ENCODE data around the gene DUOX1. TPM values are rescaled to one million over a fixed set of nuclear protein-coding genes. Genes with fewer than 3 reads are reported as not detected.

Gene DUOX1
- total and polyA plus RNA-seq, 9 of the 15 experiments (the other 6 are each of a cell fraction or from before 2014, with no cell fraction given), result 0.01 to 0.22 (median 0.01) TPM; not detected in 6

- Histone ChIP-seq H3K36me3 (ENCODE audit: control insufficient read depth, insufficient read depth, low read length) (no peaks in the 10 kb centered on the region), H3K9me1 (ENCODE audit: control insufficient read depth, insufficient read depth, low read length) (no peaks in the 10 kb centered on the region), H3K79me2 (ENCODE audit: control insufficient read depth, insufficient read depth, low read length) (no peaks in the 10 kb centered on the region), H3K27me3 (ENCODE audit: control insufficient read depth in 2 of 2, insufficient read depth in 2 of 2, low read length in 2 of 2) (peaks cover 28 to 50% of the 10 kb centered on the region in 2 experiments), H3K27ac (ENCODE audit: extremely low read depth, low read depth, low read length) (no peak overlapping the region), H4K20me1 (replicated peaks; ENCODE audit: control insufficient read depth, insufficient read depth, low read length) (no peaks in the 10 kb centered on the region), H3K9me3 (replicated peaks; ENCODE audit: control insufficient read depth, insufficient read depth, low read depth, low read length) (no peaks in the 10 kb centered on the region), H3K4me2 (ENCODE audit: insufficient read depth, low read length) (no peak overlapping the region), H2AFZ (ENCODE audit: low read depth, low read length) (no peak overlapping the region), H3K4me3 (no peak overlapping the region), H3K4me1 (replicated peaks in 1 of 2; ENCODE audit: control insufficient read depth in 2 of 2, insufficient read depth in 2 of 2, low read length in 2 of 2) (peaks cover 0 to 14% of the 10 kb centered on the region in 2 experiments; a peak in 2 of 5 replicates), H3K9ac (ENCODE audit: insufficient read depth in 1 of 2, low read depth in 2 of 2, low read length in 2 of 2) (no peak overlapping the region)
- WGBS (ENCODE audit: insufficient coverage, low coverage, missing lambda C conversion rate), result 4% methylated on average over 4 of the region's 7 CpGs
- no peak for DNase-seq (ENCODE audit: extremely low read depth in 1 of 4, low spot score in 3 of 4)
- ChIA-PET POLR2A (interaction anchor here (0.7 to 1.5 kb wide), 5 partner anchors 10 to 169 kb away, joined by 3 to 7 read pairs (median 4); no protein-coding TSS in a partner anchor), CTCF (ENCODE audit: low intra/inter-chr PET ratio) (no interaction called here)
- no peak for FAIRE-seq
- no peak for ATAC-seq
- intact Hi-C loops (cut with micrococcal nuclease) (no loop called here), in situ Hi-C loops (cut with MboI) (no loop called here)
- BruUV-seq (replicated peaks), result no TSS peak
- no peak for TF ChIP-seq PML (IDR thresholded peaks at IDR 0.05; ENCODE audit: low read length)
- TF ChIP-seq CBX5 (IDR thresholded peaks at IDR 0.05; ENCODE audit: borderline replicate concordance, low read depth), result no peak
- no peak for TF ChIP-seq TEAD2 (tag; IDR thresholded peaks at IDR 0.05)
- TF ChIP-seq EP400 (IDR thresholded peaks at IDR 0.05), result no peak
- no peak for TF ChIP-seq CBX3 (IDR thresholded peaks at IDR 0.05; ENCODE audit: borderline replicate concordance in 1 of 2, low read length in 2 of 2)
- no peak for TF ChIP-seq SMARCA5 (IDR thresholded peaks at IDR 0.05)
- no peak for TF ChIP-seq MYBL2 (IDR thresholded peaks at IDR 0.05; ENCODE audit: low read depth)
- TF ChIP-seq MYBL2 (CRISPR knock-in tag; IDR thresholded peaks at IDR 0.05; ENCODE audit: borderline replicate concordance), result no peak
- TF ChIP-seq KLF16 (IDR thresholded peaks at IDR 0.05), result no peak
- TF ChIP-seq SRSF9 (IDR thresholded peaks at IDR 0.05; ENCODE audit: borderline replicate concordance, low read depth, low read length), result no peak
Observed at GRCh38 chr15:45130291-45131000, 652 bp downstream of the DUOX1 start.
